ENCODE measurements around the gene PXMP2.
"Not testable (repeated sequence)": the region's sequence is repeated elsewhere in the genome, so short reads cannot be mapped to it uniquely, and the experiment has no call there.

Gene PXMP2

GRCh38 chr12:132724506-132725241 lies 37.3 kb downstream of the PXMP2 start:
- no peak for DNase-seq

- no peak for DNase-seq
These were observed 39.0 kb downstream of the PXMP2 start for GRCh38 chr12:132726386-132726785.

GRCh38 chr12:132727091-132727794 lies 39.9 kb downstream of the PXMP2 start:
- DNase-seq, result no peak

GRCh38 chr12:132728502-132728901 lies 41.1 kb downstream of the PXMP2 start:
- DNase-seq, result no peak

GRCh38 chr12:132729541-132730320 lies 42.3 kb downstream of the PXMP2 start:
- no peak for DNase-seq

- DNase-seq, result no peak
These were observed 43.0 kb downstream of the PXMP2 start for GRCh38 chr12:132730353-132730752.

GRCh38 chr12:132731574-132731973 lies 44.2 kb downstream of the PXMP2 start:
- DNase-seq, result no peak

GRCh38 chr12:132734206-132734605 lies 46.8 kb downstream of the PXMP2 start:
- DNase-seq, result no peak

- no peak for DNase-seq
These were observed 48.1 kb downstream of the PXMP2 start for GRCh38 chr12:132735496-132735895.

- no peak for DNase-seq
These were observed 49.0 kb downstream of the PXMP2 start for GRCh38 chr12:132736378-132736777.

- no peak for DNase-seq
These were observed 49.5 kb downstream of the PXMP2 start for GRCh38 chr12:132736913-132737312.

GRCh38 chr12:132739600-132740312 lies 52.4 kb downstream of the PXMP2 start:
- no peak for DNase-seq

- no peak for DNase-seq
These were observed 52.9 kb downstream of the PXMP2 start for GRCh38 chr12:132740313-132740646.

- no peak for DNase-seq
These were observed 53.3 kb downstream of the PXMP2 start for GRCh38 chr12:132740652-132741051.

GRCh38 chr12:132741620-132742019 lies 54.2 kb downstream of the PXMP2 start:
- no peak for DNase-seq

- DNase-seq, result no peak
These were observed 56.4 kb downstream of the PXMP2 start for GRCh38 chr12:132743831-132744230.

GRCh38 chr12:132746613-132747012 lies 59.2 kb downstream of the PXMP2 start:
- no peak for DNase-seq

- DNase-seq, result no peak
These were observed 60.0 kb downstream of the PXMP2 start for GRCh38 chr12:132747395-132747794.

GRCh38 chr12:132747896-132748295 lies 60.5 kb downstream of the PXMP2 start:
- DNase-seq, result no peak

GRCh38 chr12:132748319-132748718 lies 60.9 kb downstream of the PXMP2 start:
- no peak for DNase-seq

- DNase-seq, result not testable (repeated sequence)
These were observed 66.3 kb downstream of the PXMP2 start for GRCh38 chr12:132753670-132754069.

GRCh38 chr12:132754160-132754932 lies 67.0 kb downstream of the PXMP2 start:
- DNase-seq, result no peak
